ENCODE results near the gene MLLT1.

MLLT1 gene

GRCh38 chr19:6220385-6221191 lies 59.2 kb downstream of the MLLT1 start:
- DNase-seq: no peak

- no peak for DNase-seq
Observed at GRCh38 chr19:6219586-6220290, 60.0 kb downstream of the MLLT1 start.

- no peak for DNase-seq
Observed at GRCh38 chr19:6219147-6219525, 60.6 kb downstream of the MLLT1 start.

GRCh38 chr19:6218491-6219146 lies 61.2 kb downstream of the MLLT1 start:
- peak; percentile 12 for DNase-seq

GRCh38 chr19:6217752-6218334 lies 61.9 kb downstream of the MLLT1 start:
- no peak for DNase-seq

- DNase-seq: no peak
Observed at GRCh38 chr19:6216996-6217751, 62.6 kb downstream of the MLLT1 start.

- DNase-seq: no peak
Observed at GRCh38 chr19:6216236-6216995, 63.4 kb downstream of the MLLT1 start.

- no peak for DNase-seq
Observed at GRCh38 chr19:6215701-6216235, 64.0 kb downstream of the MLLT1 start.

GRCh38 chr19:6214881-6215541 lies 64.8 kb downstream of the MLLT1 start:
- no peak for DNase-seq

- DNase-seq: no peak
Observed at GRCh38 chr19:6213696-6214641, 65.8 kb downstream of the MLLT1 start.

- DNase-seq: no peak
Observed at GRCh38 chr19:6213266-6213595, 66.5 kb downstream of the MLLT1 start.

- no peak for DNase-seq
Observed at GRCh38 chr19:6212403-6213265, 67.1 kb downstream of the MLLT1 start.

- no peak for DNase-seq
Observed at GRCh38 chr19:6211632-6212402, 68.0 kb downstream of the MLLT1 start.

- DNase-seq: no peak
Observed at GRCh38 chr19:6210721-6211600, 68.8 kb downstream of the MLLT1 start.

GRCh38 chr19:6210091-6210490 lies 69.7 kb downstream of the MLLT1 start:
- no peak for DNase-seq

- DNase-seq: no peak
Observed at GRCh38 chr19:6209680-6210079, 70.1 kb downstream of the MLLT1 start.

GRCh38 chr19:6209233-6209632 lies 70.5 kb downstream of the MLLT1 start:
- DNase-seq: no peak

Measured in DMS153 (cell line).